GM21360 (cell line): ENCODE results near the gene FLRT1.

Experiments used
- ATAC-seq: cut with Tn5 transposase; IDR thresholded peaks from one replicate; pipeline ENCODE4 v1.9.1; 2021; ENCODE audit warnings: mild to moderate bottlenecking, moderate library complexity; ENCODE audit not compliant: unreplicated experiment

Gene FLRT1

DNA sequence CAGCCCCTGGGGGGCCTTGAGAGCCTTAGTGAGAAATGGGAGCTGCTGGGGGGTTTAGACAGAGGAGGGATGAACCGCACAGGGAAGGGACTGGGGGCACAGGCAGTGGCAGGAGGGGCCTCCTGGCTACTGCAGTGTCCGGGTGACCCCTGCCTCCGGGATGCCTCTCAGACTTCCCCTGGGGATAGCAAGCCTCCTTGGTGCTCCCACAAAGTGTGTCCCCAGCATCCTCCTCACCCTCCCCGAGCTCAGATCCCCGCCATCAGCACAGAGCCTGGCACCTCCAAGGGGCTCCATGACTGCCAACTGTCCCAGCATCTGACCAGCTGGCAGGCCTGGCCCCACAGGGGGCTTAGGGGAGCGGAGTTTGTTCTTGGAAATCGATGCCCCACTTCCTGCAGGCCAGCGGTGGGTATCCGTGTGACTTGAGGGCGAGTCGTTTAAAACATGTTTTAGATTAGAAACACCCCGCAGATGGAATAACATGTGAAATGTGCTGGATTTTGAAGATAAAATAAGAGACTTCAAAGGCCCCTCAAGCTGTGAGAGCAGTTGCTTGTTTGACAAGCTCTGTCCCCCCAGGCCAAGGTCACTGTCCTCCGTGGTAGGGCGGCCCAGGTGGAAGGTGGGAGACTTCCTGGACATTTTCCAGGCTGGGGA is 13.5 kb upstream of the FLRT1 start:
- ATAC-seq, result no peak

DNA sequence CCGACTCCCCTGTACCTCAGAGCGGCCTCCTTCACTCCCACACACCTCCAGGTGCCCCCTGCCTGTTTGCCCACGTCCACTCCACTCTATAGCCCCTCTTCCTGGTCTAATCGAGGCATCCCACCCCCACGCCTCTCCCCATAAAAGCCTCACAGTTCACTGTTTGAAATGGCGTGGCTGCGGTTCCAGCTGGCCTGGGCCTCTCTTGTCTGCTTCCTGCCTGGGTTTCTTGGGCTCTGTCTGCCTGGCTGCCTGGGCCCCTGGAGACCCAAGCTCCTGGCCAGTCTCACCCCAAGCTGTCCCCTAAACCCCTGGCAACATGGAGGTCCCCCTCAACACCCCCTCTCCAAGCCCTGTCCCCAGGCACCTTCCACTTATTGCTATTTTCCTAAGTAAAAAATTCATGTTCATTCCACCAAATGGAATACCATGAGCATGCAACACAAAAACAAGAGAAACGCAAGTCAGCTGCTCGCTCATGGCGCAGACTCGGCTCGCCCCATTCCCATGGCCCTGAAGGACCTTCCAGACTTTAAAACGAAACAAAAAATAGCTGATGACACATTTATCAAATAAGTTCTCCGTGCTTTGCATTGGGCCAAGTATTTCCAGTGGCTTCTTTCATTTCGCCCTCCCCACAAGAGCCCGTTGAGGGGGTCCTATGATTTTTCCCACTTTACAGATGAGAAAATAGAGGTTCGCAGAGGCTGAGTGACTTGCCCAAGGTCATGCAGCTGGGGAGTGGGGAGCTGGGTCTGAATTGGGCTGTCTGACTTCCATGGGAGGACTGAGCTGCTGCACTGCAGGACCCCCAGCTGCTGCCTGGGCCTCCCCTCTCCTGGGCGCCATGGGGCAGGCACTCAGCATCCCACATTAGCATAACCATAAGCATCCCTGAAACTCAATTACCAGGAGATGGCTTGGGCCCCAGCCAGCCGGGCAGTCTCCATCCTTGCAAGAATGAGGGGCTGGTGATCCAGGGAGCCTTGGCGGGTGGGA is 11.7 kb upstream of the FLRT1 start:
- no peak for ATAC-seq

DNA sequence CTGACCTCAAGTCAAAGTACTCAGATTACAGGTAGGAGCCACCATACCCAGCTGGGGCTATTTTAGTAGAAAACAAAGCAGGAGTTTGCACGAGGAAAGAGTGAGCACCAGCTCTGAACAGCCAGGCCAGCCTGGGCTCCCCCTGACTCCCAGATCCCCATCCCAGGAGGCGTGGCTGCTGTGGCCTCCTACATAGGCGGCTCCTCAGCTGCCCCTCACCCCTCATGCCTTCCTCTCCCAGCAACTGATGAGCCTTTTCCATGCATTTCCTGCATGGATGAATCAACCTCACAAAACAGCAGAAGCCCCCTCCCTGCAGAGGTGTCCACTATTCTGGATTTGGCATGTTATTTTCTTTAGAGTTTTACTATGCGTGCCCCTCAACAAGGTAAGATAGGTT is 10.5 kb upstream of the FLRT1 start:
- ATAC-seq, result no peak

DNA sequence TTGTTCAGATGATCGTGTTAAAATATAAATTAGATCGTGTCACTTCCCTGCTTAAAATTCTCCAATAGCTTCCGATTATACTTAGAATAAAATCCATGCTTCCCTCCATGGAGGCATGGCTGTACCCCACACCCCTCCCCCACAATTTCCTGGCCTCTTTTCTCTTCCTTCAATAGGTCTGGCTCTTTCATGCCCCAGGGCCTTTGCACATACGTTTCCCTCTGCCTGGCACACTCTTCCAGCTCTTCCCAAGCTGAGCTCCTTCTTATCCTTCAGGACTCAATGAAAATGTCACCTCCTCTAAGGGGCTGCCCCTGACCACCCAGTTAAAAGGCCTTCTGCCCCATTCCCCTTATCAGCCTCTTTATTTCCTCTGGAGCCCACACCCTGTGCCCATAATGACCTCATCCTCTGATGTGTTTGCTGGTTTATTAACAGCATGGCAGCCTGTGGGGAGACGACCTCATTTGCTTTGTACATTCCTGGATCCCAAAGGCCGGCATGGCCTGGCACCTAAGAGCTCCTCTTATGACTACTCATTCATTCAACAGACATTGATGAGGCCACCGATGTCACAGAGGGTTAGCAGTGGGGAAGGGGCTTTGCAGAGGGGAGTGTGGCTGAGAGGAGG is 9.0 kb upstream of the FLRT1 start:
- no peak for ATAC-seq

DNA sequence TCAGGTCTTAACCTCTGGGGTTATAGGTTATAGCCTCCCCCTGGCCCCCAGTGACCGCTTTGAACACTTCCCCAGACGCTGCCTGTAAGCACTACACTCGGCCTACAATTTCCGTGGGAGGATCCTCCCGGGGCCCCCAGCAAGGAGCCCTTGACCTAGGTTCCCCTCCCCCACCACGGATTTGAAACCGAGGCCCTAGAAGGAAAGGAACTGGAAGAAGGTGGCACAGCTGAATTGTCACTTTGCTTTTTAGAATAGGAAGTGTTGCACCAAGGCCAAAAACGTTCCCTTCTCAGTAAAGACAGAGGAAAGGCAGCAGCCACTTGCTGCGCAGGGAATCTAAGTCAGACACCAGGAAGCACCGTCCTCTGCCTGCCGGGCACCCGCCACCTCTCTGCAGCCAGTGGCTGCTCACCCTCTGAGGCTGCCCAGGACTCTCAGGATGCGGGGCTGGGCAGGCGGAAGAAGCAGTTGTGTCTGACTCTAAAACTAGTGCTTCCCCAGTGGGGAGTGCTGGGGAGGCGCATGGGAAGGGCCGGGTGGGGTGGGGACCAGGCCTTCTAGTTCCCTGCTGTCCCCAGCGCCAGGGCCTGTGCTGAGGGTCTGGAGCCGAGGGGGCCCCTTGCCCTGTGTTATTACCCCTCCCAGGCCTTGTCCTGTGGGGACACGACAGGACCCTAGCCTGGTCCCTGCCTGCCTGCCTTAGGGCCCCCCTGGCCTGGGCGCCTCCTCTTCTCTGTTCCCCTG is 7.9 kb upstream of the FLRT1 start:
- ATAC-seq, result no peak

DNA sequence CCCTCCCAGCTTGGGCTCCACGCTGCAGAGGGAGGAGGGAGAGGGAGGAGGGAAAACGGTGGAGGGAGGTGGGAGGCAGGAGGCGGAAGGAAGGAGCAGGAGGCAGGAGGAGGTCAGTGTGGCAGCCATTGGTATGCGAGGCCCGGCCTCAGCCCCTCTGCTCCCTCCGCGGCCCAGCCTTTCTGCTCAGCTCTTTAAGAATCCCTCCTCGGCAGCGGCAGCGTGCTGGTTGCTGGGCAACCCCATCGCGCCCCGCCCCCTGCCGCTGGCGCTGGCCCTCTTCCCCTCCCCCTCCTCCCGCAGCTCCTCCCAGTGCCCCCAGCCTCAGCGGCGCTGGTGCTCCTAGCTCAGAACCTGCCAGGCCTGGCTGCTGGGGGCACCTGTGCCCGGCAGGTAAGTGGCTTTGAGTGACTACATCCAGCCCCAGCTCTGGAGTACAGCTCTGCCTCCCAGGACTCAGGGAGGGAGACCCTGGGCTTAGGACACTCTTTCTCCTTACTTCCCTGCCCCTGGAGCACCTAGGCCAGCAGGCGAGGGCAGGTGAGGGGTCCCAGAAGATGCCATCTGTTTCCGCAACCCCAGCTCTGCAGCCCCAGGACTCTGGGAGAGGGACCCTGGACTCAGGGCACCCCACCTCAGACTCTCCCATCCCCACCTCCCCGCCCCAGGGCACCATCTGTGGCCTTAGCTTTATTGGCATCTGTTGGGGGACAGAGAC is 7.2 kb upstream of the FLRT1 start:
- no peak for ATAC-seq

DNA sequence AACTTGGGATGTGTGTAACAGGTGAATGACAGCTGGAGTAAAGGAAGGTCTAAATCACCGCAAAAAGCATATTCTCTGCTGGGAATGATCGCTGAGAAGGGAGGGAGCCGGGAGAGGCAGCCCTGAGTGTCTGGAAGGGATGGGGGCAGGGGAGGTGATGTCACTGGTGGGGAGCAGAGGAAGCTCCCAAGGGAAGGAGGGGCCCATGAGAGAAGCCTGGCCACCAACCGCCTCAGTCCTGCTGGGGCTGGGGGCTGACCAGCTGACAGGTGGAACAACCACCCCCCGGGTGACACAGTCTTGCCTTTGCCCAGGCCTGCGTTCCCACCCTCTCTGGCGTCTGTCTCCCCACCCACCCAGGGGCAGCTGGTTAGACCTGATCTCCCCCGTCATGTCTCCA is 6.0 kb upstream of the FLRT1 start:
- ATAC-seq, result no peak

DNA sequence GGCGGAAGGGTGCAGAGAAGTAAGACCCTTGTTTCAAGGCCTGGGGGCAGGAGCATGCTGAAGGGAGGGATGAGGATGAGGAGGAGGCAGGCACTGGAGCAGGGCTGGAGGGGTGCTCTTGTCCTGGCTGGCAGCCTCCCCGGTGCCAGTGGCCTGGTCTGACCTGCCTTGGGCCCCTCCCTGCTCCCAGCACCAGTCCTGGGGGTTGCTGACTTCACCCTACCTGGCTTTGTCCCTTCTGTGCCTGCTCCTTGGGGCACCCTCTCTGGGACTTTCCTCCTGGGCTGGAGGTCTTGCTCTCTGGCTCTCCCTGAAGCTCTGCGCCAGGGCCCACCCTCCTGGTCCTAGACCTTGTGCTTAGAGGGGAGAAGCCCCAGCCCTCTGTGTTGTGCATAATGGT is 4.7 kb upstream of the FLRT1 start:
- no peak for ATAC-seq

DNA sequence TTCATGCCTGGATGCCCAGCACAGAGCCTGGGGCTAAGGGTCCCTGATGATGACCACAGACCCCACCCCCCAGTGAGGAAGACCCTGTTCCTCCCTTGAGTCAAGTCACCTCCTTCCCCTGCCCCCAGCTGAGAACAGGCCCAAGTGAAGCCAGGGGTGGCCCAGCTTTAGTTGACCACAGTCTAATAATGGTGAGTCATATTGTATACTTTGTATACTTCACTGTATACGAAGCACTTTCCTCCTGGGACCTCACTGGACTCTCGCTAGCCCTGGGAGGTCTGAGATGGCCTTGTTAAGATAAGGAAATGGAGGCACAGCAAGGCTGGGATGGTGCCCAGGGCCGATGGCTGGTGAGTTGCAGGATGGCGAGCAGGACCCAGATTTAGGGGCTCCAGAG is 3.7 kb upstream of the FLRT1 start:
- no peak for ATAC-seq

DNA sequence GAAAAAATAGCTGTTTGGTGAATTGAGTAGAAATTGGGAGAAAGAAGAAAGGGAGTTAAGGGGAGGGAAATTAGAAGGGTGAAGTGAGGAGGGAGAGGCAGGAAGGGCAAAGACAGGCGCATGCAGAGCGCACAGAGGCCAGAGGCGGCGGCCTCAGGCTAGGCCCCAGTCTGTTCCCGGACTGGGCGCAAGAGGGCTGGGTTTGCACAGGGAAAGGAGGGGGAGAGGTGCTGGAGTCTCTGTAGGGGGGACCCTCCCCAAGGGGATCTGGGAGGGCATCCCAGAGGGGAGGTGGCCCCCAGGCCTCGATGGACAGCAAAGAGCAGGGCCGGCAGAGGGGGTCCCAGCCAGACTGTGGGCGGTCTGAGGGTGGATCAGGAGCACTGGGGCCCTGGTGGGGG is 1.3 kb upstream of the FLRT1 start:
- no peak for ATAC-seq

DNA sequence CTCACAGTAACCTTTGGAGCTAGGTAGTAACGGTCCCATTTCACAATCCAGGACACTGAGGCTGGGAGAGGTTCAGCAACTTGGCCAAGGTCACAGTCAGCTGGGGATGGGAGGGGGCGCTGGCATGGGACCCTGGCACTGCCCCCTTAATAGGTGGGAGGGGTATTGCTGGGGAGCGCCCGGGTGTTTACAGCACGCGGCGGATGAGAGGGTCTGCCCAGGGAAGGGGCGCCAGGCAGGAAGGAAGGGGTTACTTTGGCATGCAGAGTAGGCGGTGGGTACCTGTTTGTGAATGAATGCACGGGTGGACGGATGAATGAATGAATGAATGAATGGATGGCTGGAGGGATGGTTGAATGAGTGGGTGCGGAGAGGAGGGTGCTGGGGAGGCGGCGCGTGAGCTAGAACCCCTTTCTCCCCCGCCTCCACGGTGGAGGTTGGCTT is 628 bp upstream of the FLRT1 start:
- no peak for ATAC-seq

DNA sequence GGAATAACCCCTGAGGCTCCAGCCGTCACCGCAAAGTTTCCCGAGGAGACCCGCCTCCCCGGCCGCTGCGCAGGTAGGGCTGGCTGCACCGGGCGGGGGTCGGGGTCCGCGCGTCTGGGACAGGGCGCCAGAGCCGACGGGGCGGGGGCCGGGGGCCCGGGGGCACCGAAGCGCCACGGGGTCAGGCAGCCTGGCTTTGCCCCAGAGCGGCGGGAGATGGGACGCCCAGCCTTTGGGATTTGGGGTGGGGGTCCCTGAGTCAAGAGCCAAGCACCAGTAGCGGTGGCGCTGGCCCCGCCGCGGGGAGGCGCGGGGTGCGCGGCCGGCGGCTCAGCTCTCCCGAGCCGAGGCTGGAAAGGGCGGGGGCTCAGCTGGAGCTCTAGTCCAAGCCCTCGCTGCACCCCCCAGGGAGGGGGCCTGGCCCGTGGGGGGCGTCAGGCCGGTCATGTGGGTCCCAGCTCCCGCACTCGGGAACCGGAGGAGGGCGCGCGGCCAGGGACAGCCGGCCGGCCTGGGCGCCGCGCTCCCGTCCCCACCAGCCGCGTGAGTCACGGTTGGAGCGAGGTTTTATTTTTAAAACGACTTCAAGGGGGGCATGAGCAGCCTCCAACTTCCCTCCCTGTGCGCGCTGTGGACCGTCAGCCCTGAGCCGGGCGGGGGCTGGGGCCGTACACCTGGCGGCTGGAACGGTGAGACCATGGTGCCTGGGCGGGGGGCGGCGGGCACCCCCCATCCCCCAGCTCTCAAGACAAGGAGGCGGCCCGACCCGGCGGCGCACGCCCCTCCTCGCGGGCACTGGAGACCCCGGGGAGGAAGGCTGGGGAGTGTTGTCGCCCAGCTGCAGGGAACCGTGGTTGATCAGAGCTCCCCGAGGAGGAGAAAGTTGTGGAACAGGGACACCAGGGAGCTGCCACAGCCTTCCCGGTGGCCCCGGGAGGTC is 626 bp downstream of the FLRT1 start:
- no peak for ATAC-seq

DNA sequence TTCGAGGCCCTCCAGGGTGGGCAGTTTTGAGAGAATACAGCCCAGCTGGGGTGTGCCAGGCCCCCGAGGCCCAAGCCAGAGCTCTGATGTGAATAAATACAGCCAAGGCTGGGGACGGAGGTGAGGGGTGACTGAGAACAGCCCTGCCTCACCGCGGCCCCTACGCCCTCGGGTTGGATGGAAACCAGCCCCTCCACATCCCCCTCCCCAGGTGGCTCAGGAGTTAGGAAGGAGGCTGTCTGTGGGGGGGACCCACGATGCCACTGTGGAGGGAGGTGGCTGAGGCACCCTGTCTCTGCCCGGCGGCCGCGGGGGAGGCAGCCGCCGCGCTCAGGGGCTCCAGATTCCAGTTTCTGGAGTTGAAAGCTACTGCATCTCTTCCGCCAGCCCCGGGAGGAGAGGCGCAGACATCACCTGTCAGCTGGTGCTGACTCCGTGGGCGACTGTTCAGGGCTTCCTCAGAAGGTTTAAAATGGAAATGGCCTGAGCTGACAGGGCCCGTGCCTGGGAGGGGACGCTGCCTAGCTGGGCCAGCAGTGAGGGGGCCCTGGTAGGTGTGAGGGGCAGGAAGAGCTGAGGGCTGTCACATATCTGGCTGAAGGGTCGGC is 1.4 kb downstream of the FLRT1 start:
- ATAC-seq, result no peak

DNA sequence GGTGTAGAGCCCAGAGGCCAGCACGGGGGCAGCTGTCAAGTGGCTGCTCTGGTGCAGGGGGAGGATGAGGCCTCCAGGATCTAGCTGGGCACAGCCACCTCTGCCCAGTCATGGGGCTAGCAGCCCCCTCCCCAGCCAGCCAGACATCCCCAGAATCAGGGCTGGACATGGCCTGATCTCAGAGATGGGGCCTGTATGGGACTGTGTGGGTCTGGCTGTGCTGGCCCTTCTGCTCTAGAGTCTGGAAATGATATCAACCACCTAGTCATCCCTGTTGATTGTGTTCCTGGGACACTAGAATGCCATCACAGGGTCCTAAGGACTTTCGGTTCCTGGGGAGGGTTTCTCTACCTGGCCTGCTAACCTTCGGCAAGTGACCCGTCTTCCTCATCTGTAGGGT is 2.8 kb downstream of the FLRT1 start:
- no peak for ATAC-seq

DNA sequence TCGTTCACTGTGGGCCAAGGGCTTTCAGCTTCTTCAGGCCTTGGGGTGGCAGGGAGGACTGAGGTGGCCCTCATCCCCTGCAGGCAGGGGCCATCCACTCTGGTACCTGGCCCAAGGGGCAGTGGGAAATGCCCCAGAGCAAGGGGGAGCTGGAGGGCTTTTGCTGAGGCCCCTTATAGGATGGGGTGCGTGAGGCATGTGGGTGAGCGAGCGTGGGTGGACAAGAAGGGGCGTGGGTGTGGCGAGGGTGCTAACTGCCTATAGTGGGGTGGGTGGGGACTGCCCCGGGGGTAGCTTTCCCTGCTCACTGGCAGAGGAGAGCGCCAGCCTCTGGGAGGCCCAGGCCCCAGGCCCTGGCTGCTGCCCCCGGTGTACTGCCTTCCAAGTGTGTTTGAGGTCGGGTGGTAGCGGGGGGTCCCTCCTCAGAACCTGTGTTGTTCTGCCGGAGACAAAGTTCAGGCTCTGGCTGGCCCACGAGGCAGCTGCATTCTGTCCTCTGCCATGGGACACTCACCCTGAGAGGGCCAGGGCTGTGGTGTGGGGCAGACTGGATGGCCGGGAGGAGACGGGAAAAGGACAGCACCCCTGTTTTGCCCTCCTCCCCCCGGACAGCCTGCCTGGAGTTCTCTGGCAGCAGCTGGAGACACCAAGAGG is 3.4 kb downstream of the FLRT1 start:
- ATAC-seq, result no peak

DNA sequence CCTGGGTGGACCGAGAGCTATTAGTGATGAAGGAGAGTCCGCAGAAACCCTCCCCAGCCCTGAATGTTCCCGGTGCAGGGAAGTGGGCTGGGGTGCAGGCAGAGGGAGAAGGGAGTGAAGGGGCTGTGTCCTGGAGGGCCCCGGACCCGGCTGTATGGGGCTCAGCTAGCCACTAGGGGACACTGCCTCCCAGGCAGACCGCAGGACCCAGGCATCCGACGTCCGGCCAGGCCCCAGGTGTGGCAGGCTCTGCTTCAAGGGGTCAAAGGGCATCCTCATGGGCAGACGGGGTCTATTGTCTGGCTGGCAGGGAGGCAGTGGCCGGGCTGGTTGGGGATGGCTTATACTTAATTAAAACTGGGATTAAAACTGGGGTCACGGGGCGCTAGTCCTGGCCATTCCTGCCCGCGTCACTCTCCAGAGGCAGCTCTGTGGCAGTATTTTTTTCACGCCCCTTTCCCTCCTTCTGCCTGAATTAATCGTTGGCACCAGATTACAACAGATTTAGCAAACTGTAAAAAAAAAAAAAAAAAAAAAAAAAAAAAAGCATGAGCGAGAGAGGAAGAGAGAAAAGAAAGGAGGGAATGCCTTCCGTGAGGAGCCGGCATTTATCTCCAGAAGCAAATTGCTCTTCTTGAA is 5.1 kb downstream of the FLRT1 start:
- ATAC-seq, result no peak

DNA sequence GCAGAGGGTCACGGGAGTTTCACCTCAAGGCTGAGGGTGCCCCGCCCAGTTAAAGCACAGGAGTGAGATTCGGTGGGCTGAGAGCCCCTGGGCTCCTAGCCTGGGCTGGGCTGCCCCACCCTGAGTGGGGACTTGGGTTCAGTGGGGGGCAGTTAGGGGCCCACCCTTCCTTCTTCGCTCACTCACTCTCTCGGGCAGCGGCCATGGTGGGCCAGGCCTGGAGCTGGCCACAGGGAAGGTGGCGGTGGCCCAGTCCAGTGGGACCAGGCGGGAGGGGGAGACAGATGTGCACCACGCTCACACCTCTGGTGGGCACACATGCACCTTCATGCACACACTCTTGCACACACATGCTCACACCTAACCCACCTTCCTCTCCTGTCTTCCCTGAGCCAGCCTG is 6.1 kb downstream of the FLRT1 start:
- no peak for ATAC-seq

DNA sequence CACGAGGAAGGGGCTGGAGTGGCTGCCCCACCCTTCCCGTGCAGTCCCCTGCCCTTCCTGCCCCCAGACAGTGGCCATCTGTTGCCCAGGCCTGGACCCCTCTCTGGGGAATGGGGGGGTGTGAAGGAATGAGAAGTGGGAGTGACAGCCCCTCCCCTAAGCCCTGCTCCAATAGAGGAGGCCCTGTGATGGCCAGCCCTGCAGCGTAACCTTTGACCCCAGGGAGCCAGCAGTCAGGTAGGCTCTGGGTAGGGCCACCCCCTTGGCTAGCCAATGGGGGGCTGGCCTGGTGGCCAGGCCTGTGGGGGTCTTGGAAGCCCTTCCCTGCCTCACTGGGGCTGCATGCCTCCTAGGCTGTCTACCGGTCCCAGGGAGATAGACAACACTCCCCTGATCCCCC is 6.6 kb downstream of the FLRT1 start:
- no peak for ATAC-seq
